ENCODE results near the gene RNF114.
"Not testable (repeated sequence)": the region's sequence is repeated elsewhere in the genome, so short reads cannot be mapped to it uniquely, and the experiment has no call there.

The RNF114 gene

DNA sequence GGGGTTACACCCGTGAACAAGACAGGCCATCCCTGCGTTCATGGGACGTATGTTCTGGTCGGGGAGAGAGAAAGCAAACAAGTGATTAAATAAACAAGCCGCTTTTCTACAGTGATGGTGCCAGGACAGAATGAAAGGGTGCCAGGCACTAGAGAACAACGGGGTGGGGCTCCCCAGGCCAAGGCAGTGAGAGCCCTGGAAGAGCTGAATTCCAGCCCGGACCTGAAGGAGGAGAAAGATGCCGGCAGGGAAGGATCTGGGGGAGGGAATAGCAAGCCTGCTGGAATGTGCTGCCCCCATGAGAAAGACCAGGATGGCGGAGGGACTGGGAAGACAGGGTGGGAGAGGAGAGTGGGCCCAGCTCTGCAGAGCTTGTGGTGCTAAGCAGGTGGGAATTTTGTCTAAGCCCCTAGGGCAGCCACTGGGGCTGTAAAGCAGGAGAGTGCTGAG, 54.1 kb downstream of the RNF114 start:
- TF ChIP-seq SPI1 (IDR thresholded peaks at IDR 0.05; ENCODE audit: borderline replicate concordance, low read depth) (no peak), POLR2AphosphoS5 (IDR thresholded peaks at IDR 0.05; ENCODE audit: low read depth) (no peak)
- Histone ChIP-seq H3K4me3 (replicated peaks; ENCODE audit: insufficient read depth, low read length) (no peak overlapping the region), H3K27me3 (ENCODE audit: insufficient read depth, poor library complexity, severe bottlenecking) (no peaks in the 10 kb centered on the region), H3K27ac (replicated peaks) (no peak overlapping the region)
- DNase-seq (ENCODE audit: low read depth in 1 of 2, low spot score in 1 of 2), result no peak

DNA sequence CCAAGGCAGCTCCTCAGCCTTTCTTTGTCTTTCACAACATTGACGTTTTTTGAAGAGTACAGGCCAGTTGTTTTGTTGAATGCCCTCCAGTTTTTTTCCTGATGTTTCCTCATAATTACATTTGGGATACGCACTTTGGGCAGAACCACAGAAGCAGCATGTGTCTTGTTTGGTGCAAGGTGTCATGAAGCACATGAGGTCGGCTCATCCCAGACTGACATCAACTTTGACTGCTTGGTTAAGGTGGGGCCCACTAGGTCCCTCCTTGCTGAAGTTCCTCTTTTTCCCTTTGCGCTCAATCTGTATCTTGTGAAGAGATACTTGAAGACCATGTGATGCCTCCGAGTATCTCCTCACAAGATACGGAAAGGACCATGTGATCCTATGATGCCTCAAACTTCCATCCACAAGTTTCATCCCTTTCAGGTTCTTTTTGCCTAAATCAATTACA, 57.1 kb downstream of the RNF114 start:
- Histone ChIP-seq H3K27me3 (ENCODE audit: insufficient read depth, poor library complexity, severe bottlenecking) (no peaks in the 10 kb centered on the region), H3K4me3 (replicated peaks; ENCODE audit: insufficient read depth, low read length) (no peak overlapping the region), H3K27ac (replicated peaks) (no peak overlapping the region)
- TF ChIP-seq CTCF (IDR thresholded peaks at IDR 0.05; ENCODE audit: insufficient read depth, low read length), result no peak
- no peak for TF ChIP-seq POLR2AphosphoS5 (IDR thresholded peaks at IDR 0.05; ENCODE audit: low read depth)
- TF ChIP-seq SPI1 (IDR thresholded peaks at IDR 0.05; ENCODE audit: borderline replicate concordance, low read depth), result peak; percentile 63; the same call in 1 of the 2 replicates
- TF ChIP-seq, protein P1, sequence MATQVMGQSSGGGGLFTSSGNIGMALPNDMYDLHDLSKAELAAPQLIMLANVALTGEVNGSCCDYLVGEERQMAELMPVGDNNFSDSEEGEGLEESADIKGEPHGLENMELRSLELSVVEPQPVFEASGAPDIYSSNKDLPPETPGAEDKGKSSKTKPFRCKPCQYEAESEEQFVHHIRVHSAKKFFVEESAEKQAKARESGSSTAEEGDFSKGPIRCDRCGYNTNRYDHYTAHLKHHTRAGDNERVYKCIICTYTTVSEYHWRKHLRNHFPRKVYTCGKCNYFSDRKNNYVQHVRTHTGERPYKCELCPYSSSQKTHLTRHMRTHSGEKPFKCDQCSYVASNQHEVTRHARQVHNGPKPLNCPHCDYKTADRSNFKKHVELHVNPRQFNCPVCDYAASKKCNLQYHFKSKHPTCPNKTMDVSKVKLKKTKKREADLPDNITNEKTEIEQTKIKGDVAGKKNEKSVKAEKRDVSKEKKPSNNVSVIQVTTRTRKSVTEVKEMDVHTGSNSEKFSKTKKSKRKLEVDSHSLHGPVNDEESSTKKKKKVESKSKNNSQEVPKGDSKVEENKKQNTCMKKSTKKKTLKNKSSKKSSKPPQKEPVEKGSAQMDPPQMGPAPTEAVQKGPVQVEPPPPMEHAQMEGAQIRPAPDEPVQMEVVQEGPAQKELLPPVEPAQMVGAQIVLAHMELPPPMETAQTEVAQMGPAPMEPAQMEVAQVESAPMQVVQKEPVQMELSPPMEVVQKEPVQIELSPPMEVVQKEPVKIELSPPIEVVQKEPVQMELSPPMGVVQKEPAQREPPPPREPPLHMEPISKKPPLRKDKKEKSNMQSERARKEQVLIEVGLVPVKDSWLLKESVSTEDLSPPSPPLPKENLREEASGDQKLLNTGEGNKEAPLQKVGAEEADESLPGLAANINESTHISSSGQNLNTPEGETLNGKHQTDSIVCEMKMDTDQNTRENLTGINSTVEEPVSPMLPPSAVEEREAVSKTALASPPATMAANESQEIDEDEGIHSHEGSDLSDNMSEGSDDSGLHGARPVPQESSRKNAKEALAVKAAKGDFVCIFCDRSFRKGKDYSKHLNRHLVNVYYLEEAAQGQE (IDR thresholded peaks at IDR 0.05; ENCODE audit: insufficient replicate concordance, low read depth), result no peak
- DNase-seq (ENCODE audit: low read depth in 1 of 2, low spot score in 1 of 2), result peak in 1 of 2 experiments; percentile 75

DNA sequence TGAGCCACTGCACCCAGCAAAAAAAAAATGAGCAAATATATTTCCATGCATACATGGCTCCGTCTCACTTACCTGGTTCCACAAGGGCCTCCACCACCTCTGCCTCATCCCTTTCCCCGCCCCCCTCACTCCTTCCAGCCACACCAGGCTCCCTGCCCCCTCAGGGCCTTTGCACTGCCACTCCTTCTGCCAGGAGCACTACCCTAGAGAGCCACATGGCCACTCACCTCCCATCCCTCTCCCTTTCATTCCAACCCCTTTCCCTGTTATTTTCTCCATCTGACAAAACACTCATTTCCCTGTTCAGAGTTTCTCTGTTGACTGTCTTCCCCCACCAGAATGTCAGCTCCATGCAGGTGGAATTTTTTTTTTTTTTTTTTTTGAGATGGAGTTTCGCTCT, 59.4 kb downstream of the RNF114 start:
- Histone ChIP-seq H3K4me3 (replicated peaks; ENCODE audit: insufficient read depth, low read length) (no peak overlapping the region), H3K27me3 (ENCODE audit: insufficient read depth, poor library complexity, severe bottlenecking) (no peaks in the 10 kb centered on the region), H3K27ac (replicated peaks) (no peak overlapping the region)
- TF ChIP-seq SPI1 (IDR thresholded peaks at IDR 0.05; ENCODE audit: borderline replicate concordance, low read depth) (no peak), CTCF (IDR thresholded peaks at IDR 0.05; ENCODE audit: insufficient read depth, low read length) (no peak), POLR2AphosphoS5 (IDR thresholded peaks at IDR 0.05; ENCODE audit: low read depth) (no peak), GABPA (IDR thresholded peaks at IDR 0.05; ENCODE audit: low read depth) (no peak)
- TF ChIP-seq, protein P1 (IDR thresholded peaks at IDR 0.05; ENCODE audit: insufficient replicate concordance, low read depth), result no peak
- DNase-seq (ENCODE audit: low read depth in 1 of 2, low spot score in 1 of 2), result no peak

- H3K27me3 ChIP-seq (ENCODE audit: insufficient read depth, poor library complexity, severe bottlenecking); H3K27ac ChIP-seq (replicated peaks); DNase-seq (ENCODE audit: low read depth in 1 of 2, low spot score in 1 of 2); H3K4me3 ChIP-seq (replicated peaks; ENCODE audit: insufficient read depth, low read length): not testable (repeated sequence)
These were observed 62.4 kb downstream of the RNF114 start for GRCh38 chr20:49998478-49999188.

DNA sequence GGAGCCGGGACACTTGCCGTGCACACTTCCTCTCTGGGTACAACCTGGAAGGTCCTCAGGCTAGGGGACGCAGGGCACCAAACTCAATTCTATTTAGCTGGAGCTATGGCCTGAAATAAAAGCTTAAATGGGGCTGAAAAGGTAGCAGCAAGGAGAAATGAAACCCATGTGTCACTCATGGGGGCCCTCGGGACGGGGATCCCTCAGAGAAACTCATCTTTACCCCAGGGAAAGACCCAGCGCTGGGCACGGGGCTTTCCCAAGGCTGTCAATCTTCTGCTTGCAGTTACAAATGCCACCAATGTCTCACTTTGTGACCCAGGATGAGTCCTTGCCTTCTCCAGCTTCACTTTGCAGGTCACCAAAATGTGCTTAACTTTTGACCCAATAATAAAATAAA, 63.1 kb downstream of the RNF114 start:
- no peaks in the 10 kb centered on the region for H3K27me3 ChIP-seq (ENCODE audit: insufficient read depth, poor library complexity, severe bottlenecking)
- no peak for DNase-seq (ENCODE audit: low read depth in 1 of 2, low spot score in 1 of 2)
- no peak overlapping the region for H3K4me3 ChIP-seq (replicated peaks; ENCODE audit: insufficient read depth, low read length)
- no peak overlapping the region for H3K27ac ChIP-seq (replicated peaks)
- TF ChIP-seq GABPA (IDR thresholded peaks at IDR 0.05; ENCODE audit: low read depth) (no peak), POLR2AphosphoS5 (IDR thresholded peaks at IDR 0.05; ENCODE audit: low read depth) (no peak), CTCF (IDR thresholded peaks at IDR 0.05; ENCODE audit: insufficient read depth, low read length) (no peak), SPI1 (IDR thresholded peaks at IDR 0.05; ENCODE audit: borderline replicate concordance, low read depth) (no peak)
- TF ChIP-seq, protein P1 (IDR thresholded peaks at IDR 0.05; ENCODE audit: insufficient replicate concordance, low read depth), result no peak
